K562 (cell line): ENCODE measurements around the gene HOXA10. TPM values are rescaled to one million over a fixed set of nuclear protein-coding genes. Genes with fewer than 3 reads are reported as not detected.

Source experiments
- ATAC-seq: fragments of 200-7000 bp; cut with Tn5 transposase; 3 replicates; pipeline ENCODE4 v1.9.1; 2020; ENCODE audit warnings: moderate library complexity
- BruUV-seq: library from RNA; stranded (reverse); fragments of 400-500 nt; replicated peaks from 2 replicates; lab custom pipeline; 2021; lab: Mats Ljungman, UMichigan
- CTCF ChIA-PET: fragments of 300-600 bp; formaldehyde crosslinking; extraction: SDS; loops from one replicate; lab custom pipeline; 2021; ENCODE audit warnings: low intra/inter-chr PET ratio; lab: Yijun Ruan, JAX
- POLR2A ChIA-PET: fragments of 300-600, 350-650 bp; sonication (Branson Sonifier 250); formaldehyde crosslinking; extraction: SDS; loops from one replicate; lab custom pipeline; 2021; ENCODE audit warnings: antibody characterized with exemption, inconsistent platforms; lab: Yijun Ruan, JAX
- DNase-seq, 4 experiments: peaks; one replicate each; pipeline versions ENCODE4 v3.0.0 to v3.0.0-alpha.2; 2011 to 2018; ENCODE audit warnings: low spot score in 3 of 4, mixed read lengths in 3 of 4; ENCODE audit errors: extremely low read depth in 1 of 4
- FAIRE-seq: peaks from 2 replicates; lab custom pipeline; 2011; peaks lifted over from hg19 to GRCh38; lab: Jason Lieb, UNC
- H2AFZ ChIP-seq: 2 replicates; pipeline ENCODE4 v1.6.0; 2011; ENCODE audit warnings: low read depth, low read length, control low read depth, inconsistent platforms
- H3K27ac ChIP-seq: fragments of 200-600 bp; 3 replicates; pipeline ENCODE4 v1.8.0; 2011; ENCODE audit warnings: low read depth, mild to moderate bottlenecking, control low read depth, inconsistent platforms, low read length, moderate library complexity, mixed read lengths; ENCODE audit errors: extremely low read depth
- H3K27me3 ChIP-seq, 2 experiments: fragments of 300-600 bp in 1 of 2; 2 replicates in 1 of 2; 3 replicates in 1 of 2; pipeline versions ENCODE4 v1.6.0 to v1.8.0; 2011; ENCODE audit warnings: inconsistent platforms in 2 of 2, low read length in 2 of 2, mild to moderate bottlenecking in 1 of 2, mixed read lengths in 1 of 2, moderate library complexity in 1 of 2; ENCODE audit not compliant: control insufficient read depth in 2 of 2, insufficient read depth in 2 of 2
- H3K36me3 ChIP-seq: fragments of 300-600 bp; 3 replicates; pipeline ENCODE4 v1.8.0; 2011; ENCODE audit warnings: mild to moderate bottlenecking, low read length, inconsistent platforms; ENCODE audit not compliant: control insufficient read depth, insufficient read depth
- H3K4me1 ChIP-seq, 2 experiments: fragments of 200-600 bp in 1 of 2; replicated peaks in 1 of 2; 2 replicates in 1 of 2; 3 replicates in 1 of 2; pipeline versions ENCODE4 v1.5.1 to v1.8.0; 2011; ENCODE audit warnings: inconsistent platforms in 2 of 2, low read length in 2 of 2, mild to moderate bottlenecking in 1 of 2, mixed read lengths in 1 of 2, moderate library complexity in 1 of 2; ENCODE audit not compliant: control insufficient read depth in 2 of 2, insufficient read depth in 2 of 2
- H3K4me2 ChIP-seq: 2 replicates; pipeline ENCODE4 v1.6.1; 2011; ENCODE audit warnings: low read length, control low read depth, inconsistent platforms, mixed read lengths; ENCODE audit not compliant: insufficient read depth
- H3K4me3 ChIP-seq: fragments of 200-600 bp; sonication (generic), shearing (Covaris generic); 2 replicates; pipeline ENCODE4 v1.5.1; 2016; ENCODE audit warnings: control low read depth, inconsistent platforms
- H3K79me2 ChIP-seq: fragments of 200-600 bp; 3 replicates; pipeline ENCODE4 v1.8.0; 2011; ENCODE audit warnings: low read length, inconsistent platforms; ENCODE audit not compliant: control insufficient read depth, insufficient read depth
- H3K9ac ChIP-seq, 2 experiments: 2 replicates each; pipeline versions ENCODE4 v1.6.0 to v1.6.1; 2011; ENCODE audit warnings: low read depth in 2 of 2, low read length in 2 of 2, control low read depth in 1 of 2, inconsistent platforms in 1 of 2, mild to moderate bottlenecking in 1 of 2, mixed read lengths in 1 of 2; ENCODE audit not compliant: insufficient read depth in 1 of 2
- H3K9me1 ChIP-seq: one replicate; pipeline ENCODE4 v1.6.0; 2011; ENCODE audit warnings: inconsistent platforms, mild to moderate bottlenecking, low read length, moderate library complexity; ENCODE audit not compliant: control insufficient read depth, insufficient read depth
- H3K9me3 ChIP-seq: replicated peaks from 2 replicates; pipeline ENCODE4 v1.5.1; 2011; ENCODE audit warnings: low read depth, low read length, inconsistent platforms; ENCODE audit not compliant: control insufficient read depth, insufficient read depth
- H4K20me1 ChIP-seq: replicated peaks from 2 replicates; pipeline ENCODE4 v1.6.1; 2011; ENCODE audit warnings: low read length, inconsistent platforms, mixed read lengths; ENCODE audit not compliant: control insufficient read depth, insufficient read depth
- COPS2 ChIP-seq: fragments of 450-650 bp; conservative IDR thresholded peaks from 2 replicates; pipeline ENCODE4 v1.6.1; 2016; ENCODE audit warnings: mild to moderate bottlenecking, moderate library complexity
- HLTF ChIP-seq: fragments of 450-650 bp; IDR thresholded peaks from 2 replicates; pipeline ENCODE4 v1.6.1; 2016
- MLX ChIP-seq, 2 experiments: fragments of 450-650 bp in 1 of 2; sonication (generic) in 1 of 2; formaldehyde crosslinking; conservative IDR thresholded peaks; 2 replicates each; pipeline versions ENCODE4 v1.4.0 to v1.8.1; 2020 to 2022; ENCODE audit warnings: mild to moderate bottlenecking in 1 of 2, missing genetic modification reagents in 1 of 2
- PHF20 ChIP-seq: fragments of 450-650 bp; IDR thresholded peaks from 2 replicates; pipeline ENCODE4 v1.6.1; 2018; ENCODE audit not compliant: partially characterized antibody
- WGBS: fragments of 100-300 bp; shearing (Covaris generic); methylation state at CpG from one replicate; pipeline ENCODE4 v1.1.6; 2016; ENCODE audit warnings: low coverage, mixed read lengths; ENCODE audit not compliant: insufficient coverage; ENCODE audit errors: missing lambda C conversion rate; 5-methylcytosine and 5-hydroxymethylcytosine counted together
- in situ Hi-C: fragments of 300-500 bp; cut with MboI; formaldehyde crosslinking; loops from 4 replicates; pipeline ENCODE4 v1.15.0; 2018; ENCODE audit warnings: inconsistent platforms, mixed read lengths
- intact Hi-C: fragments of 100-400 bp; cut with micrococcal nuclease; formaldehyde crosslinking; loops from 2 replicates; pipeline ENCODE4 v1.14.2; 2022
- polyA plus RNA-seq, 8 experiments: library from polyadenylated mRNA; depleted of rRNA in 4 of 8; stranded (reverse) in 5 of 8; unstranded in 3 of 8; fragments of >200 nt; fragmentation: Nextera tagmentation in 2 of 8; fragmentation: Illumina TruSeq in 1 of 8; extraction: Ambion mirVana in 2 of 8; extraction: Trizol in 1 of 8; gene quantifications; 2 replicates each; pipeline versions ENCODE4 v1.2.1 to v1.2.3, GENCODE V29; 2011 to 2014; ENCODE audit warnings: inconsistent platforms in 1 of 8, missing spikeins in 1 of 8
- total RNA-seq, 7 experiments: library from RNA; depleted of rRNA in 6 of 7; stranded (reverse); fragments of >200 nt in 6 of 7; fragmentation: Illumina TruSeq in 2 of 7; extraction: Trizol in 2 of 7; gene quantifications; 2 replicates each; pipeline versions ENCODE4 v1.2.1 to v1.2.3, GENCODE V29; 2011 to 2021; ENCODE audit warnings: low replicate concordance in 1 of 7

Gene HOXA10
- total and polyA plus RNA-seq, 9 of the 15 experiments (the other 6 are each of a cell fraction or from before 2014, with no cell fraction given): not detected

GRCh38 chr7:27189997-27190748 lies 16.1 kb upstream of the HOXA10 start:
- no peak overlapping the region for H2AFZ ChIP-seq
- H3K4me1 ChIP-seq: peaks cover 0 to 21% of the 10 kb centered on the region in 2 experiments; a peak in 2 of 5 replicates
- peaks cover 40 to 72% of the 10 kb centered on the region in 2 experiments for H3K27me3 ChIP-seq
- H3K9me3 ChIP-seq: no peaks in the 10 kb centered on the region
- H3K36me3 ChIP-seq: no peaks in the 10 kb centered on the region
- POLR2A ChIA-PET: no interaction called here
- intact Hi-C loops (no loop called here), in situ Hi-C loops (no loop called here)
- 0% methylated on average over 7 of the region's 7 CpGs for WGBS
- H3K9me1 ChIP-seq: no peaks in the 10 kb centered on the region
- FAIRE-seq: no peak
- no peak overlapping the region for H3K4me3 ChIP-seq
- CTCF ChIA-PET: no interaction called here
- no peak overlapping the region for H3K4me2 ChIP-seq
- H3K79me2 ChIP-seq: no peaks in the 10 kb centered on the region
- ATAC-seq: no peak
- BruUV-seq: no TSS peak
- no peak for DNase-seq
- no peaks in the 10 kb centered on the region for H4K20me1 ChIP-seq
- TF ChIP-seq PHF20: no peak
- H3K27ac ChIP-seq: no peak overlapping the region
- H3K9ac ChIP-seq: no peak overlapping the region

- CTCF ChIA-PET: no interaction called here
- in situ Hi-C loops (no loop called here), intact Hi-C loops (no loop called here)
- peaks cover 45 to 79% of the 10 kb centered on the region in 2 experiments for H3K27me3 ChIP-seq
- TF ChIP-seq COPS2 (no peak), HLTF (no peak), MLX (CRISPR knock-in tag; conservative IDR thresholded peaks at IDR 0.05) (no peak)
- H2AFZ ChIP-seq: no peak overlapping the region
- peaks cover 0 to 26% of the 10 kb centered on the region in 2 experiments; a peak in 2 of 5 replicates for H3K4me1 ChIP-seq
- no peaks in the 10 kb centered on the region for H3K9me1 ChIP-seq
- no peaks in the 10 kb centered on the region for H3K9me3 ChIP-seq
- no peak overlapping the region for H3K27ac ChIP-seq
- no peaks in the 10 kb centered on the region for H3K79me2 ChIP-seq
- DNase-seq (no peak), ATAC-seq (no peak), FAIRE-seq (no peak)
- WGBS: 1% methylated on average over 22 of the region's 22 CpGs
- no peaks in the 10 kb centered on the region for H4K20me1 ChIP-seq
- POLR2A ChIA-PET: no interaction called here
- no peak overlapping the region for H3K4me3 ChIP-seq
- no peak overlapping the region for H3K9ac ChIP-seq
- no peaks in the 10 kb centered on the region for H3K36me3 ChIP-seq
- no TSS peak for BruUV-seq
- no peak overlapping the region for H3K4me2 ChIP-seq
These were observed 15.3 kb upstream of the HOXA10 start for GRCh38 chr7:27189295-27189996.
